ENCODE measurements around the gene KIAA0930. TPM values are rescaled to one million over a fixed set of nuclear protein-coding genes. Genes with fewer than 3 reads are reported as not detected.
A peak's percentile ranks its signal among the peaks of the same experiment; 100 is the strongest.
"Not testable (repeated sequence)": the region's sequence is repeated elsewhere in the genome, so short reads cannot be mapped to it uniquely, and the experiment has no call there.

The KIAA0930 gene
- total RNA-seq (2014; rRNA removed; shearing (Covaris generic)), result 31.8 and 32.7 TPM in 2 replicates
- polyA plus RNA-seq (2014; cell fraction: nucleus; rRNA removed), result 72.6 and 81.8 TPM in 2 replicates

- DNase-seq (ENCODE audit: extremely low read depth, low read depth), result peak; percentile 62
Measured at GRCh38 chr22:45240810-45241631, at the start of gene KIAA0930. Gene KIAA0930 (minus strand): TSS chr22:45240894. CDS start chr22:45240703, 191 bp downstream.

DNA sequence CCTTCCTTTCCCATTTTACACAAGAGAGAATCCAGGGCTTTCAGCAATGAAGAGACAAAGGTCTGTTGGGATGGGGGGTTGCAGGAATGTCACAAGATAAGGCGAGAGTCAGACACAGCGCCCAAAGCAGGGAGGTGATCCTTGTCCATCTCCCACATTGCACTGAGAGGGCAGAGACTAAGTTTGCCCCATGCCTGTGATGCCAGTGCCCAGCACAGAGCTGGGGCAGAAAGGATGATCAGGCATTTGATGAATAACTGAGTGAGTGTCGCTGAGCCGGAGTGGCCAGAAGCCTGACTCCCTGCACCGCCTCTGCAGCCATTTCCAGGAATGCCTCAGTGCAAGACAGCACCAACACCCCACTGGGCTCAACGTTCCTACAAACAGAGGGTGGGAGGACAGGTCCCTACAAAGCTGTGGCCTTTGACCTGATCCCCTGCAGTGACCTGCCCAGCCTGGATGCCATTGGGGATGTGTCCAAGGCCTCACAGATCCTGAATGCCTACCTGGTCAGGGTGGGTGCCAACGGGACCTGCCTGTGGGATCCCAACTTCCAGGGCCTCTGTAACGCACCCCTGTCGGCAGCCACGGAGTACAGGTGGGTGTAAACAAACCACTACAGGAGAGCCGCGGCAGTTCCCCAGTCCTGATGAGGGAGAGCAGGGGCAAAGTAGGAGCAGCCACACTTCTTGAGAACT lies 46.3 kb upstream of the KIAA0930 start:
- no peak for DNase-seq (ENCODE audit: extremely low read depth, low read depth)

- no peak for DNase-seq (ENCODE audit: extremely low read depth, low read depth)
Measured at GRCh38 chr22:45285263-45286058, 44.8 kb upstream of the KIAA0930 start.

DNA sequence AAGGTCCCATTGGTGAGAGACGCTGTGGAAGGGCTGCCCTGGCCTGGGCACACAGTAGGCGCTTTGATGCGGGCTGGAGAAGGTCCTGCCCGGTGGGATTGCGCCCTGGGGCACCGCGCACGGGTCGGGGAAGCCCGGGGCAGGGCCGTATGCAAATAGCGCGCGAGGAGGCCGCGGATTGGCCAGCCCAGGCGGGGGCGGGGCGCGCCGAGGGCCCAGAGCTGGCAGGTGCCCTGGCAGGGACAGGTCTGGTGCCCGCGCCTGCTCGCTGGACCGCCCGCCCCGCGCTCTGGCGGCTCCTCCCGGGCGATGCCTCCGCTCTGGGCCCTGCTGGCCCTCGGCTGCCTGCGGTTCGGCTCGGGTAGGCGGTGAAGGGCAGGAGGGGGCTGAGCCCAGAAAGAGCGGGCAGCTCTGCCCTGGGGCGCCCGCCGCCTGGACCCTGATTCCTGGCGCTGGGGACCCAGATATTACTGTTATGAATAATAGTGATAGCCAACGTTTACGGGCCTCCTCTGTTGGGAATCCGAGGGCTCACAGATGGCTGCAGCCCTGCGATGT lies 44.1 kb upstream of the KIAA0930 start, which contains the start of gene UPK3A:
TSS of gene UPK3A (plus strand) at position 245 of the 558 bp plus-strand sequence. CDS start at position 310, 65 bp downstream.
- peak; percentile 24 for DNase-seq (ENCODE audit: extremely low read depth, low read depth)

DNA sequence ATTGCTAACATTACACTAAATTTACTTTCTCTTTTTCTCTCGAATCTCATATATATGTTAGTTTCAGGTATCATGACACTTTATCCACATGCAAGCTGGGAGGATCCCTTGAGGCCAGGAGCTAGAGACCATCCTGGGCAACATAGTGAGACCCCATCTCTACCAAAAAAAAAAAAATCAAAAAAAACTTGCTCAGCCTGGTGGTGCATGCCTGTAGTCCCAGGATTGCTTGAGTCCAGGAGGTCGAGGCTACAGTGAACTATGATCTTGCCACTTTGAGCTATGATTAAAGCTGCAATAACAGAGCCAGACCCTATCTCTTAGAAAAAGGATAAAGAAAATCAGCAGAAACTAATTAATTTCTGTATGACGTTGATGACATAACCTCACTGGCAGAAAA lies 40.3 kb upstream of the KIAA0930 start:
- no peak for DNase-seq (ENCODE audit: extremely low read depth, low read depth)

DNA sequence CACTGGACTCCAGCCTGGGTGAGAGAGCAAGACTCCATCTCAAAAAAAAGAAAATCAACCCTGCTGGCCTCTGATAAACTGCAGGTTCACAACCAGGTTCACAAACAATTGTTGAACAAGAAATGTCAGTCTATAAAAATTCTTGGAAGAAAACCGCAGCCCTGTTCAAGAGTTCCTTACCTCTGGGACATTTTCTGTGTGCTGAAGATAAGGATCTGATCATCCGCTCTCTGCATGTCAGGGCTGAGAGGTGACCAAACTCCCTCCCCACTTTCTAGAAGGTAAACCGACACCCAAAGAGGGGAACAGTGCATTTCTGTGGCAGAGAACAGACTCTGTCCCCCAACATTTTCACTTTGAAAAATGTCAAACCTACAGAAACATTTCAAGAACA lies 39.9 kb upstream of the KIAA0930 start:
- DNase-seq (ENCODE audit: extremely low read depth, low read depth), result no peak

- no peak for DNase-seq (ENCODE audit: extremely low read depth, low read depth)
Measured at GRCh38 chr22:45278125-45278524, 37.4 kb upstream of the KIAA0930 start.

- not testable (repeated sequence) for DNase-seq (ENCODE audit: extremely low read depth, low read depth)
Measured at GRCh38 chr22:45277720-45278119, 37.0 kb upstream of the KIAA0930 start.

DNA sequence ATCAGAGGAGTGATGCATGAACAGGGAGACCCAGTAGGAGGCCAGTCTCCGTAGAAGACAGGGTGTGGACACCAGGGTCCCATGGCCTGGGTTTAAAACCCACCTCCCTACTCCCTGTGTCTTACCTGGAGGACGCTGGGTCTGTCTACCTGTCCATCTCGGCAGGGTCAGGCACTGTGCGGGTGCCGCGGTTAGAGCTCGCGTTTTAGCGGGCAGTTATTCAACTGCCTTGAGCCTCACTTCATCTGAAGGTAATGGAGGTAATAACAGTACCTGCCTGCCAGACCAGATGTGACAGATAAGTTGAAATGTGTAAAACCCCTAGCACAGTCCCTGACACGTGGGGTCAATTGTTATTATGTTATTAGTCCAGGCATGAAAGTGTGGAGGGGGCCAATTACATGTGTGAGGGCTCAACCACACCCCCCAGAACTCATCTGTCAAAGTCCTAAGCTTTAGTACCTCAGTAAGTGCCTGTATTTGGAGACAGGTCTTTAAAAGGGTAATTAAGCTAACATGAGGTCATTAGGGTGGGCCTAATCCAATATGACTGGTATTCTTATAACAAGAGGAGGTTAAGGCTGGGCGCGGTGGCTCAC lies 35.9 kb upstream of the KIAA0930 start:
- DNase-seq (ENCODE audit: extremely low read depth, low read depth), result no peak

DNA sequence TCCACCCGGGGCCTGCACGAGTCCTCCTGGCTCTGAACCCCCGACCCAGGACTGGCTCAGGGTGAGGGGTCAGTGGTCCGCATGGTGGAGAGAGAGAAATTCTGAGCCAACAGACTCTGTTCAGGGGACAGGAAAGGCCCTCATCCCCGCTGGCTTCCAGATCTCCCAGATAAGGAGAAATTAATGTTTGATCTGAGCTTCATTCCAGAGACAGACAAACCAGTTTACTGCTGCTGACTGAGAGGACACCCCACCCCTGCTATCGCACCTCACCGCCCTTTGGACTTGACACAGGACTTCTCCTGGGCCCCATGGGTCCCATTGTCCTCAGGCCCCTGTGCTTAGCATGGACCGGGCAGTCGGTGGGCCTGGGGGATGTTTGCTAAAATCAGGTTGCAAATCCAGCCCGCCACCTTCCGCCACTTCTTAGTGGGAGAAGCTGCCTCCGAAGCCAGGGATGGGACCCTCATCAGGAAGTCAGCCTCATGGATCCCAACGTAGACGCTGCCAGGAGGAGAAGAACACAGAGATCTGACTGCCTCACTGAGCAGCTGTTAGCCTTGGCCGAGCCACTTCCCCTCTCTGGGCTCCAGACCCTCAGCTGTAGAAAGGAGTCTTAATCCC lies 32.9 kb upstream of the KIAA0930 start:
- no peak for DNase-seq (ENCODE audit: extremely low read depth, low read depth)

DNA sequence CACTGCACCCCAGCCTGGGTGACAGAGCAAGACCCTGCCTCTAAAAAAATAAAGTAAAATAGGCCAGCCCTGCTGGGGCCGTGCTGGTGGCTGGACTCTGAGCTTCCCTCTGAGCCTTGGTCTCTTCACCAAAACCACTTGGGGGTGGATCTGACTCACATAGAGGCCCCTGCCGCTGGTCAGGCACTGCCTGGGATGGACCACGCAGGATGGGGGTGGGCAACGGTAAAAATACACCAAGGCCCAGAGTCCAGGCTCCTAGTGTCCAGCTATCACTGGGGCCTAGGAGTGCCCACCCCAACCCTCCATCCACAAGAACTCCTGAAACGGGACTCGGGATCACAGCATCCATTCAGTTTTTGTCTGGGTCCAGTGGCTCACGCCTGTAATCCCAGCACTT lies 31.8 kb upstream of the KIAA0930 start:
- no peak for DNase-seq (ENCODE audit: extremely low read depth, low read depth)

DNA sequence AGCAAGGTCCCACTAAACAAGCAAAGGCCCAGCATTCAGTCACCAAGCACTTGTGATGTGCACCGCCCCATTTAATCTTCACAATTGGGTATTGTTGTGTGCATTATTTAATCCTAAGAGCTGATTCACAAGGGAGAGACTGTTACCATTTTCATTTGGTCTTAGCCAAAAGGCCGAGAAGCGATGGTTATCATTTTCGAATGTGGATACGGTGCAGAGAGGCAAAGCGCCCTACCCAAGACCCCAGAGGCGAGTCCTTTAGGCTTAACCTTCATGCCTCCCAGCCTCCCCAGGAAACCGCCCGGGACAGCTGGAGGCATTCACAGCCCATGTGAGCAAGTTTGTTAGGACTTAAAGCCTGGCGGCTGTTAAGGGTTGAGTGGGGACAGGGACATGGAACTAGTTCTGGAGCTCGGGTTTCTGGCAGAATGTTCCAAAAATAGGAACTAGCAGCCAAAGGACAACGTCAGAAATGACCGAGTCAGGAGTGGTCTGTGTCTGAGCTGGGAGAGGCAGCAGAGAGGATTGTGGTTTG lies 31.0 kb upstream of the KIAA0930 start:
- no peak for DNase-seq (ENCODE audit: extremely low read depth, low read depth)

DNA sequence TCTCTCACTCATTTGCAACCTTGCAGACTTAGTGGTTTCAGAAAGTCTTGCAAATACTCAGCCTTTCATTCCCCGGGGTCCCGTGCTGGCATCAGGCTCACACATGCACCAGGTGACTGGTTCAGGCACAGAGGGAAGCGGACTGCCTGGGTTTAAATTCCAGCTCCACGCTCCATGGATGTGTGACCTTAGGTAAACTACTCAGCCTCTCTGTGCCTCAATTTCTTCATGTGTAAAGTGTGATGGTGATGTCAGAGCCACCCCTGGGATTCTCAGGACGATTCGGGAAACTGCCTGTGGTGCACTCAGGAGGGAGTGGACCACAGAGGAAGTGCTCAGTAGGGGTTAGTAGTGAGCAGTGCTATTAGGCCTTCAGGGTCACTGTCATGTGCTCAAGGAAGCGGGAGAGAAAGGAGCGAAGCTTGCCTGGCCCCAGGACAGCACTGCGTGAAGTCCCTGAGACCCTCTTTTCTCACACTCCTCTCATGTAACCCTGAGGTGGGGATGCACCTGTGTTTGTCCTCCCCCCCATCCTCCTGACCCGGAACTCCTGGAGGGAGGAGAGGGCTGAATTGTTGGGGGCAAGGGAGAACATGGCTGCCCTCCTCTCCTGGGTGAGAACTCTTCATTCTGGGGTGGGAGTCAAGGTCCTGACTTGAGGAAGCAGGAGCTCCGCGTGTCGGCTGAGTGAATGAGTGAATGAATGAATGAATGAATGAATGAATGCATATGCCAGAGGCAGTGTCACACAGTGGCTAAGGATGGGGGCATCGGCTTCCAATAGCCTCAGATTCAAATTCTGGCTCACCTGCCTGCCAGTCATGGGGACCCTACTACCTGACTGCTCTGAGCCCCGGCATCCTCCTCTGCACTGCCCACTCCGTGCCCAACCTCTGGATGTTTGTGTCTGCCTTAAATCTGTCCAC lies 29.7 kb upstream of the KIAA0930 start:
- no peak for DNase-seq (ENCODE audit: extremely low read depth, low read depth)

GRCh38 chr22:45268958-45269844 lies 28.5 kb upstream of the KIAA0930 start:
- peak; percentile 60 for DNase-seq (ENCODE audit: extremely low read depth, low read depth)

GRCh38 chr22:45268167-45268957 lies 27.7 kb upstream of the KIAA0930 start:
- DNase-seq (ENCODE audit: extremely low read depth, low read depth), result no peak

GRCh38 chr22:45265535-45265934 lies 24.8 kb upstream of the KIAA0930 start:
- DNase-seq (ENCODE audit: extremely low read depth, low read depth), result no peak

All from NCI-H460 (cell line).